ENCODE data around the gene CITED1. TPM values are rescaled to one million over a fixed set of nuclear protein-coding genes. Genes with fewer than 3 reads are reported as not detected.

The CITED1 gene
- total and polyA plus RNA-seq, 11 donors = 0.45 to 0.90 (median 0.73) TPM; not detected in 8

GRCh38 chrX:72348247-72348979 is 42.7 kb upstream of the CITED1 start:
- no peak overlapping the region for H3K4me3 ChIP-seq
- intact Hi-C loops (cut with DNase I) = no loop called here
- WGBS, 4 donors = 80 to 99% (median 94%) methylated on average over 5 of the region's 5 CpGs
- no peaks in the 10 kb centered on the region for H3K4me1 ChIP-seq
- DNase-seq (no peak), ATAC-seq (no peak)
- peaks cover 0 to 17% (median 0%) of the 10 kb centered on the region in 9 donors for H3K36me3 ChIP-seq
- no peaks in the 10 kb centered on the region for H3K9me3 ChIP-seq
- H3K27me3 ChIP-seq = peaks cover 0 to 7% (median 0%) of the 10 kb centered on the region in 9 donors
- H3K27ac ChIP-seq = no peak overlapping the region
- no peak for TF ChIP-seq POLR2A (IDR thresholded peaks at IDR 0.05)
- TF ChIP-seq CTCF (IDR thresholded peaks at IDR 0.05) = no peak

GRCh38 chrX:72347366-72347765 is 41.7 kb upstream of the CITED1 start:
- intact Hi-C loops (cut with DNase I) = no loop called here
- Histone ChIP-seq H3K36me3 (peaks cover 0 to 17% (median 0%) of the 10 kb centered on the region in 9 donors), H3K27me3 (peaks cover 0 to 7% (median 0%) of the 10 kb centered on the region in 9 donors), H3K4me3 (no peak overlapping the region), H3K4me1 (no peaks in the 10 kb centered on the region), H3K9me3 (no peaks in the 10 kb centered on the region), H3K27ac (no peak overlapping the region)
- DNase-seq = peak in 1 of 5 donors; percentile 28
- TF ChIP-seq CTCF (IDR thresholded peaks at IDR 0.05) (no peak), POLR2A (IDR thresholded peaks at IDR 0.05) (no peak)
- peak in 1 of 4 donors; percentile 38 for ATAC-seq
- 34 to 56% (median 51%) methylated on average over 2 of the region's 2 CpGs for WGBS, 4 donors

- no peak for ATAC-seq
Observed at GRCh38 chrX:72346302-72346949, 40.7 kb upstream of the CITED1 start.

More at GRCh38 chrX:72346302-72346949, 40.7 kb upstream of the CITED1 start:
- DNase-seq = no peak
- H3K9me3 ChIP-seq = no peaks in the 10 kb centered on the region
- no peak overlapping the region for H3K4me3 ChIP-seq
- no peak for TF ChIP-seq CTCF (IDR thresholded peaks at IDR 0.05)
- TF ChIP-seq POLR2A (IDR thresholded peaks at IDR 0.05) = no peak
- 65 to 96% (median 82%) methylated on average over 5 to 6 of the region's 6 CpGs for WGBS, 4 donors
- peaks cover 0 to 7% (median 0%) of the 10 kb centered on the region in 9 donors for H3K27me3 ChIP-seq
- no peaks in the 10 kb centered on the region for H3K4me1 ChIP-seq
- H3K36me3 ChIP-seq = peaks cover 0 to 16% (median 0%) of the 10 kb centered on the region in 9 donors
- intact Hi-C loops (cut with DNase I) = no loop called here
- no peak overlapping the region for H3K27ac ChIP-seq

Data from heart left ventricle (tissue), 16 donors.